GM13977 (cell line): ENCODE measurements around the gene SERPINI2.

ENCODE experiments used
- DNase-seq: peaks from one replicate; pipeline ENCODE4 v3.0.0; 2012; ENCODE audit warnings: low spot score
- CTCF ChIP-seq: IDR thresholded peaks from 2 replicates; pipeline ENCODE4 v1.5.1; 2012; ENCODE audit warnings: mild to moderate bottlenecking, control low read depth; ENCODE audit not compliant: insufficient read depth; ENCODE audit errors: extremely low read depth, missing control alignments
- in situ Hi-C: fragments of 300-500 bp; cut with MboI; formaldehyde crosslinking; loops from one replicate; pipeline ENCODE4 v1.12.0; 2022; ENCODE audit warnings: low sequenced_read_pairs, low pct_unique_long_range_greater_than_20kb, mixed read lengths, inconsistent platforms; ENCODE audit not compliant: unreplicated experiment

SERPINI2 gene

GRCh38 chr3:167456157-167456799 is 17.6 kb downstream of the SERPINI2 start:
- in situ Hi-C loops: no loop called here
- no peak for DNase-seq
- TF ChIP-seq CTCF: no peak

GRCh38 chr3:167453815-167454214 is 20.0 kb downstream of the SERPINI2 start:
- in situ Hi-C loops: no loop called here
- no peak for DNase-seq
- TF ChIP-seq CTCF: no peak

GRCh38 chr3:167451282-167451681 is 22.6 kb downstream of the SERPINI2 start:
- in situ Hi-C loops: no loop called here
- DNase-seq: no peak
- no peak for TF ChIP-seq CTCF

- in situ Hi-C loops: no loop called here
- DNase-seq: no peak
- TF ChIP-seq CTCF: no peak
Measured at GRCh38 chr3:167450675-167451074, 23.2 kb downstream of the SERPINI2 start.

GRCh38 chr3:167450195-167450594 is 23.6 kb downstream of the SERPINI2 start:
- in situ Hi-C loops: no loop called here
- no peak for TF ChIP-seq CTCF
- DNase-seq: peak; percentile 9

- no peak for TF ChIP-seq CTCF
- DNase-seq: no peak
- in situ Hi-C loops: no loop called here
Measured at GRCh38 chr3:167445491-167445890, 28.4 kb downstream of the SERPINI2 start.
